Adrenal gland (tissue), 5 donors: ENCODE results near the gene KCNMA1.

Source experiments
- CTCF ChIP-seq, 6 experiments: fragments of 450-650 bp in 4 of 6; fragments of 200-600 bp in 2 of 6; sonication (generic) in 1 of 6; IDR thresholded peaks; 1 replicate in 5 of 6; 2 replicates in 1 of 6; pipeline versions ENCODE4 v1.5.1 to v1.8.0; 2016 to 2021; ENCODE audit warnings: antibody characterized with exemption in 6 of 6, mild to moderate bottlenecking in 2 of 6, moderate library complexity in 1 of 6
- POLR2A ChIP-seq, 2 donors: fragments of 450-650 bp; IDR thresholded peaks; one replicate each; pipeline ENCODE4 v1.6.1; 2017; ENCODE audit warnings: antibody characterized with exemption in 2 of 2, mild to moderate bottlenecking in 2 of 2, moderate library complexity in 1 of 2
- donor health status: DM: no; HTN: no; CAD: no.

GRCh38 chr10:77071956-77072355, 565.7 kb downstream of the KCNMA1 start:
- TF ChIP-seq CTCF (IDR thresholded peaks at IDR 0.05) (no peak), POLR2A (IDR thresholded peaks at IDR 0.05) (no peak)
